Esophagus muscularis mucosa (tissue), 4 donors: ENCODE data around the gene PTPRU.

Experiments used
- EP300 ChIP-seq: sonication (generic); formaldehyde crosslinking; IDR thresholded peaks from one replicate; pipeline ENCODE4 v1.6.1; 2017; ENCODE audit warnings: antibody characterized with exemption
- POLR2A ChIP-seq: fragments of 450-650 bp; IDR thresholded peaks from one replicate; pipeline ENCODE4 v1.6.1; 2017; ENCODE audit warnings: antibody characterized with exemption, moderate library complexity, mild to moderate bottlenecking, low read depth
- TF ChIP-seq, protein P1 (sequence below), 3 experiments: fragments of 200-600 bp in 2 of 3; fragments of 450-650 bp in 1 of 3; sonication (generic) in 2 of 3; IDR thresholded peaks; one replicate each; pipeline ENCODE4 v1.5.1; 2017 to 2019; ENCODE audit warnings: antibody characterized with exemption in 3 of 3, mild to moderate bottlenecking in 2 of 3, moderate library complexity in 1 of 3

DNA sequence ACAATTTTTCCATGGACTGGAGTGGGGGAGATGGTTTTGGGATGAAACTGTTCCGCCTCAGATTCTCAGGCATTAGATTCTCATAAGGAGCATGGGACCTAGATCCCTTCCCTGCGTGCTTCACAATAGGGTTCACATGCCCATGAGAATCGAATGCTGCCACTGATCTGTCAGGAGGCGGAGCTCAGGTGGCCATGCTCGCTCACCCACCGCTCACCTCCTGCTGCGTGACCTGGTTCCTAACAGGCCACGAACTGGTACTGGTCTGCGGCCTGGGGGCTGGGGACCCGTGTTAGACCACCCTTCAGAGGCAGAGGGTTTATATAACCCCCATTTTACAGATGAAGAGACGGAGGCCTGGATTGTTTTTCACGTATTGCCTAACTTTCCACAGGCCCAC is 38.3 kb upstream of the PTPRU start:
- TF ChIP-seq EP300: no peak
- TF ChIP-seq, protein P1, sequence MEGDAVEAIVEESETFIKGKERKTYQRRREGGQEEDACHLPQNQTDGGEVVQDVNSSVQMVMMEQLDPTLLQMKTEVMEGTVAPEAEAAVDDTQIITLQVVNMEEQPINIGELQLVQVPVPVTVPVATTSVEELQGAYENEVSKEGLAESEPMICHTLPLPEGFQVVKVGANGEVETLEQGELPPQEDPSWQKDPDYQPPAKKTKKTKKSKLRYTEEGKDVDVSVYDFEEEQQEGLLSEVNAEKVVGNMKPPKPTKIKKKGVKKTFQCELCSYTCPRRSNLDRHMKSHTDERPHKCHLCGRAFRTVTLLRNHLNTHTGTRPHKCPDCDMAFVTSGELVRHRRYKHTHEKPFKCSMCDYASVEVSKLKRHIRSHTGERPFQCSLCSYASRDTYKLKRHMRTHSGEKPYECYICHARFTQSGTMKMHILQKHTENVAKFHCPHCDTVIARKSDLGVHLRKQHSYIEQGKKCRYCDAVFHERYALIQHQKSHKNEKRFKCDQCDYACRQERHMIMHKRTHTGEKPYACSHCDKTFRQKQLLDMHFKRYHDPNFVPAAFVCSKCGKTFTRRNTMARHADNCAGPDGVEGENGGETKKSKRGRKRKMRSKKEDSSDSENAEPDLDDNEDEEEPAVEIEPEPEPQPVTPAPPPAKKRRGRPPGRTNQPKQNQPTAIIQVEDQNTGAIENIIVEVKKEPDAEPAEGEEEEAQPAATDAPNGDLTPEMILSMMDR (IDR thresholded peaks at IDR 0.05): no peak
- TF ChIP-seq POLR2A: no peak
